Measurements from ENCODE around the gene OLA1. TPM values are rescaled to one million over a fixed set of nuclear protein-coding genes. Genes with fewer than 3 reads are reported as not detected.

OLA1 gene
- total RNA-seq, 4 donors from 2014 or later: 8.5 to 68.2 (median 43.2) TPM

DNA sequence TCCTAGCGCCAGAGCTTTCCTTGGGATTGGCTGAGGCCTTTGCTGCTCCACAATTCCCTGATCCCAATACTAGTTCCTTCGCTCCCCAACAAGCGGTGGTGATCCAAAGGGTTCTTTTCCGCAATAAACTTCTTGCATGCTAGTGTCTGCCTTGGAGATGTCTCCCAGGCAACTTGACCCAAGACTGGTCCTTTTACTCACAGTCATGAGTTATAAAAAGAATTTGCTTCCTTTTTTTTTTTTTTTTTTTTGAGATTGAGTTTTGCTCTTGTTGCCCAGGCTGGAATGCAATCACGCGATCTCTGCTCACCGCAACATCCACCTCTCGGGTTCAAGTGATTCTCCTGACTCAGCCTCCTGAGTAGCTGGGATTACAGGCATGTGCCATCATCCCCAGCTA, 193.4 kb downstream of the OLA1 start:
- TF ChIP-seq, protein P1, sequence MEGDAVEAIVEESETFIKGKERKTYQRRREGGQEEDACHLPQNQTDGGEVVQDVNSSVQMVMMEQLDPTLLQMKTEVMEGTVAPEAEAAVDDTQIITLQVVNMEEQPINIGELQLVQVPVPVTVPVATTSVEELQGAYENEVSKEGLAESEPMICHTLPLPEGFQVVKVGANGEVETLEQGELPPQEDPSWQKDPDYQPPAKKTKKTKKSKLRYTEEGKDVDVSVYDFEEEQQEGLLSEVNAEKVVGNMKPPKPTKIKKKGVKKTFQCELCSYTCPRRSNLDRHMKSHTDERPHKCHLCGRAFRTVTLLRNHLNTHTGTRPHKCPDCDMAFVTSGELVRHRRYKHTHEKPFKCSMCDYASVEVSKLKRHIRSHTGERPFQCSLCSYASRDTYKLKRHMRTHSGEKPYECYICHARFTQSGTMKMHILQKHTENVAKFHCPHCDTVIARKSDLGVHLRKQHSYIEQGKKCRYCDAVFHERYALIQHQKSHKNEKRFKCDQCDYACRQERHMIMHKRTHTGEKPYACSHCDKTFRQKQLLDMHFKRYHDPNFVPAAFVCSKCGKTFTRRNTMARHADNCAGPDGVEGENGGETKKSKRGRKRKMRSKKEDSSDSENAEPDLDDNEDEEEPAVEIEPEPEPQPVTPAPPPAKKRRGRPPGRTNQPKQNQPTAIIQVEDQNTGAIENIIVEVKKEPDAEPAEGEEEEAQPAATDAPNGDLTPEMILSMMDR (IDR thresholded peaks at IDR 0.05): no peak
- no peak for TF ChIP-seq POLR2A (IDR thresholded peaks at IDR 0.05)
- no peaks in the 10 kb centered on the region for H3K27me3 ChIP-seq
- DNase-seq: no peak
- no peaks in the 10 kb centered on the region for H3K36me3 ChIP-seq
- H3K9me3 ChIP-seq: no peaks in the 10 kb centered on the region
- intact Hi-C loops (cut with DNase I; ENCODE audit: low total_unique reads): no loop called here
- no peak overlapping the region for H3K27ac ChIP-seq
- no peaks in the 10 kb centered on the region for H3K4me1 ChIP-seq
- H3K4me3 ChIP-seq: no peak overlapping the region

DNA sequence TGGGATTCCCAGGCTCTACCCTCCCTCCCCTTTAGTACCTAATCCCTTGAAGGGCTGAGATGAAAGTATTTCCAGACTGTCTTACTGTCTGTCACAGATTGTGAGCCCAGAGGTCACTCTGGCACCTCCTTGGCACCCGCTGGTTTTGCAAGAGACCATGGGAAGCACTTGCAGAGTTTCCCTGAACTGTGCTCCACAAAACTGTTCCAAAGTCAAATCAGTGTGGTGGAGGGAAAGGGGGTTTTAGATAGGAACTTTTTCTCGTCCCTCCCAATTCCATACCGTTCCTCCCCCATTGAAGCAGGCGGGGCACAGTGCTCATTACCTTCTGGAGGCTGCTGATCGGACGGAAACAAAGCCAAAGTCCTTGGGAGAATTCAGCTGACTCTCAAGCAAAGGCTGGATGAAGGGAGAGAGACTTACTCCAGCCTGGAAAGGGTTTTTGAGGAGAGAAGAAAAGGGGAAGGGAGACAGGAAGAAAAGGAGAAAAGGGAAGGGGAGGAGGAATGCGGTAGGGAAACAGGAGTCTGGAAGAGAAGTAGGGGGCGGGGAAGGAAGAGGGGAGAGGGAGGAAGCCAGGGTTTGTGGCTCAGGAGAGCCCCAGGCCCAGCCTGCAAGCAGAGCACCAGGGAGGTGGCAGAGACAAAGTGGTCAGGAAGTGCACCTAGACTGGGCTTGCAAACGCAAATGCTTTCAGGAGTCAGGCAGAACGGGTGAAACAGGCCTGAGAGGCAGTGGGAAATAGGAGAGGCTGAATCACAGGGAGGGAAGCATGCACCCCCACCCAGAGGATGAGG, 194.8 kb downstream of the OLA1 start:
- Histone ChIP-seq H3K27ac (peak overlapping the region; percentile 24 to 46), H3K9me3 (no peaks in the 10 kb centered on the region), H3K36me3 (no peaks in the 10 kb centered on the region), H3K4me1 (no peaks in the 10 kb centered on the region), H3K27me3 (no peaks in the 10 kb centered on the region), H3K4me3 (no peak overlapping the region)
- DNase-seq: no peak
- intact Hi-C loops (cut with DNase I; ENCODE audit: low total_unique reads): no loop called here
- TF ChIP-seq, protein P1 (IDR thresholded peaks at IDR 0.05): no peak
- TF ChIP-seq POLR2A (IDR thresholded peaks at IDR 0.05): no peak

DNA sequence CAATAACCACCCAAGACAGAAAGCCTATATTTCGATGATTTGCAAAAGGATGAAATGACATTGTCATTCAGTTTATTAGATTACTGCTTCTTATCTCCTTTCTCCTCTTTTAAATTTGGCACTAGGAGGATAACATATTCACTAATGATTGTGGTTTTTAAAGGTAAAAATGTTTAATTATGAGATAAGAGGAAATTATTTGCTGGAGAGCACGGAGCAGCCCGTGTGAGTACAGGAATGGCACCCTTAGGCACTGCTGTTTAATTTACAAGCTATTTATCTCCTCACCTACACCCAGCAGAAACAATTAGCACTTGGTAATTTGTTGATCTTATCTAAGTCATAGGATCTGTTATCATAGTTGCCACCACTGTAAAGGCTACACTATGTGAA, 195.8 kb downstream of the OLA1 start:
- DNase-seq: no peak
- Histone ChIP-seq H3K36me3 (no peaks in the 10 kb centered on the region), H3K9me3 (no peaks in the 10 kb centered on the region), H3K4me1 (no peaks in the 10 kb centered on the region), H3K27me3 (no peaks in the 10 kb centered on the region), H3K4me3 (no peak overlapping the region), H3K27ac (peak overlapping the region in 1 of 2 donors; percentile 0)
- TF ChIP-seq, protein P1 (IDR thresholded peaks at IDR 0.05): no peak
- no peak for TF ChIP-seq POLR2A (IDR thresholded peaks at IDR 0.05)
- intact Hi-C loops (cut with DNase I; ENCODE audit: low total_unique reads): no loop called here

DNA sequence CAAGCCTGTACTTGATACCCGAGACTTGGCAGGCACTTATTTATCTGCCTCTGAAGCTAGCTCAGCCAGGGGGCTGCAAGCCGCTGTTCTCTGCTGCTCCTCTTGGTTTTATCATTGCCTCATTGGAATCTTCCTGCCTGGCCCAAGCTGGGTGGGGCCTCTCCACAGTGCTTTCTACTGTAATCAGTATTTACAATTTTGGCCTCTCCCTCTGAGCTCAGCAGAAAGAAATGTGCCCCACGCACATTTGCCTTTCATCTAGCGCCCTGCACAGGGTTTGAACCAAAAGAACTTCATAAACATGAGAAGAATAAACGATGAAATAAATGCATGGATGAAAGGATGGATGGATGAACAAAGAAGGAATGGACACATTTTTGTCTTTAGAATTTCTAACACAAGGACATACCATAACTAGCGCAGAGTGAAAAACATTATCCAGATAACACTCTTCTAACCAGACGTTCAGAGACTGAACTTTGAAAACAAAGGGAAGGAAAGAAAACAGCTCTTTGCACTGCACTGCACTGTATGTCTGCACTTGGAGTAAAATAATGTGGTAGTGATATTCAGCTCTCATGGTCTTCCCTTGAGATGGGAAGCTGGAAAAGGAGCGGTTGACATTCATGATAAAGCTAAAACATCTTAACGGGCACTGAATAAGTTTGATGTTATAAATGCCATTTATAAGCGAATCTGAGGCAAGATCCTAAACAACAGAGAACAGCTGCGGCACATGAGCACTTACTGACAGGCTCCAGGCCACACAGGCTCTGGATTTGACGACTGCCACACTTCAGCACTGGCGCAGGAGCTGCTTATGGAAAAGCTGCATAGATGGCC, 196.4 kb downstream of the OLA1 start:
- Histone ChIP-seq H3K36me3 (no peaks in the 10 kb centered on the region), H3K27me3 (no peaks in the 10 kb centered on the region), H3K9me3 (no peaks in the 10 kb centered on the region), H3K4me3 (no peak overlapping the region), H3K27ac (peak overlapping the region in 1 of 2 donors; percentile 0), H3K4me1 (no peaks in the 10 kb centered on the region)
- DNase-seq: peak in 1 of 2 donors; percentile 47
- intact Hi-C loops (cut with DNase I; ENCODE audit: low total_unique reads): no loop called here
- TF ChIP-seq, protein P1 (IDR thresholded peaks at IDR 0.05): no peak
- TF ChIP-seq POLR2A (IDR thresholded peaks at IDR 0.05): no peak

DNA sequence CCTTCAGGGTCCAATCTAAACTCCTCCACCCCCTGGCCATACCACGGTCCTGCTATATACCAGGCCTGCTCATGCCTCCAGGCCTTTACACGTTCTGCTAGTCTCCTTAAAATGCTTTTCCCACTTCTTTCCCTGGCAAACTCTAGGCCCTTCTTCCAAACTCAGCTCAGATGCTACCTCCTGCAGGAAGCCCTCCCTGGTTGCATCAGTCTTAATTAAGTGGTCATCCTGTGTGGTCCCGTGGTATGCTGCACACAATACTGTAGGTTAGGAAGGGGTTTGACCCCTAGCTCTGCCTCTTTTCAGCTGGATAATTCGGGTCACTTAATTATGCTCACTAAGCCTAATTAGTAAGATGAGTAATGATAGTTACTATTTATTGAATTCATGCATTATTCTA, 197.3 kb downstream of the OLA1 start:
- TF ChIP-seq, protein P1 (IDR thresholded peaks at IDR 0.05): no peak
- no peak for TF ChIP-seq POLR2A (IDR thresholded peaks at IDR 0.05)
- H3K9me3 ChIP-seq: no peaks in the 10 kb centered on the region
- intact Hi-C loops (cut with DNase I; ENCODE audit: low total_unique reads): no loop called here
- no peak for DNase-seq
- no peak overlapping the region for H3K27ac ChIP-seq
- no peaks in the 10 kb centered on the region for H3K36me3 ChIP-seq
- H3K4me3 ChIP-seq: no peak overlapping the region
- H3K4me1 ChIP-seq: no peaks in the 10 kb centered on the region
- H3K27me3 ChIP-seq: no peaks in the 10 kb centered on the region

All from uterus (tissue), 4 donors.